ENCODE measurements around the gene GDPD3. TPM values are rescaled to one million over a fixed set of nuclear protein-coding genes. Genes with fewer than 3 reads are reported as not detected.

The GDPD3 gene
- total and polyA plus RNA-seq, 2 donors from 2014 or later: 3.6 to 17.7 TPM

DNA sequence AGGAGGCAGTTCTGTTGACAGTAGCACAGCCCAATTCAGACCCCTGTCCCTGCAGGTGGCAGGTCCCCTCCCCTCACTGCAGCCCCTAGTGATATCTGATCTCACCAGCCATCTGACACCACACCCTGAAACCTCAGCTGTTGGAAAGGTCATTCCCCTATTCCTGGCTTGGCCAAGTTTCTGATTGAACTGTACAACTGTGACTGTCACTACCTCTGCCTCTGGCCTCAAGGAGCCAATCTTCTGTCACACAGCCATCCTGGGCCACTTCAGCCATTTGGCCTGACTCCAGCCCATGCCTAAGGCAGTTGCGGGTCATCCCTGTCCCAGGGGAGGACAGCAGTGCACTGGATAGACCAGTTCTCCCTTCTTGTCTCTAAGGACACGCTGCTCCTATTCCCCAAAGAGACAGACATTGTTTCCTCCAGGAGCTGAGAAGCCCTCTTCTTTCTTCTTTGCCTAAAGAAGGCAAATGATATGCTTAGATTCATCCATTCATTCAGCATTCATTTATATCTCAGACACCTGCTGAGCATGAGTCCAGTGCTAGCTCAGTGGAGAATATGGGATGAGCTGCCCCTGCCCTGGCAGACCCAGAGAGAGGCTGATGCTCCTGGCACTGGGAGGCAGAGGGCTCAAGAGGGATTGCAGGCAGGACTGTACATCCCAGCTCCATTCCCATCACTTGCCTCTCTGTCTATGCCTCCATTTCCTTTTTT lies 52.3 kb downstream of the GDPD3 start:
- no peaks in the 10 kb centered on the region for H3K27me3 ChIP-seq (ENCODE audit: control insufficient read depth, insufficient read depth, low read length)
- peak in 2 of 5 donors; percentile 31 to 42 for DNase-seq
- intact Hi-C loops (cut with DNase I): no loop called here
- peaks cover 0 to 13% (median 9%) of the 10 kb centered on the region in 3 donors for H3K4me1 ChIP-seq (ENCODE audit: control insufficient read depth in 2 of 3, insufficient read depth in 2 of 3, low read depth in 1 of 3, low read length in 3 of 3)
- H3K4me3 ChIP-seq (ENCODE audit: low read length in 3 of 3): no peak overlapping the region
- TF ChIP-seq, protein P1, sequence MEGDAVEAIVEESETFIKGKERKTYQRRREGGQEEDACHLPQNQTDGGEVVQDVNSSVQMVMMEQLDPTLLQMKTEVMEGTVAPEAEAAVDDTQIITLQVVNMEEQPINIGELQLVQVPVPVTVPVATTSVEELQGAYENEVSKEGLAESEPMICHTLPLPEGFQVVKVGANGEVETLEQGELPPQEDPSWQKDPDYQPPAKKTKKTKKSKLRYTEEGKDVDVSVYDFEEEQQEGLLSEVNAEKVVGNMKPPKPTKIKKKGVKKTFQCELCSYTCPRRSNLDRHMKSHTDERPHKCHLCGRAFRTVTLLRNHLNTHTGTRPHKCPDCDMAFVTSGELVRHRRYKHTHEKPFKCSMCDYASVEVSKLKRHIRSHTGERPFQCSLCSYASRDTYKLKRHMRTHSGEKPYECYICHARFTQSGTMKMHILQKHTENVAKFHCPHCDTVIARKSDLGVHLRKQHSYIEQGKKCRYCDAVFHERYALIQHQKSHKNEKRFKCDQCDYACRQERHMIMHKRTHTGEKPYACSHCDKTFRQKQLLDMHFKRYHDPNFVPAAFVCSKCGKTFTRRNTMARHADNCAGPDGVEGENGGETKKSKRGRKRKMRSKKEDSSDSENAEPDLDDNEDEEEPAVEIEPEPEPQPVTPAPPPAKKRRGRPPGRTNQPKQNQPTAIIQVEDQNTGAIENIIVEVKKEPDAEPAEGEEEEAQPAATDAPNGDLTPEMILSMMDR (IDR thresholded peaks at IDR 0.05; ENCODE audit: borderline replicate concordance, extremely low read depth, insufficient read depth): no peak
- no peaks in the 10 kb centered on the region for H3K36me3 ChIP-seq (ENCODE audit: control insufficient read depth in 2 of 3, insufficient read depth in 3 of 3, low read length in 3 of 3)
- H3K9me3 ChIP-seq (ENCODE audit: control insufficient read depth in 2 of 3, insufficient read depth in 1 of 3, low read length in 3 of 3): no peaks in the 10 kb centered on the region
- FAIRE-seq: no peak
- H3K9ac ChIP-seq (ENCODE audit: low read length in 3 of 3): no peak overlapping the region
- H3K27ac ChIP-seq (ENCODE audit: low read depth in 2 of 2, low read length in 2 of 2): no peak overlapping the region

DNA sequence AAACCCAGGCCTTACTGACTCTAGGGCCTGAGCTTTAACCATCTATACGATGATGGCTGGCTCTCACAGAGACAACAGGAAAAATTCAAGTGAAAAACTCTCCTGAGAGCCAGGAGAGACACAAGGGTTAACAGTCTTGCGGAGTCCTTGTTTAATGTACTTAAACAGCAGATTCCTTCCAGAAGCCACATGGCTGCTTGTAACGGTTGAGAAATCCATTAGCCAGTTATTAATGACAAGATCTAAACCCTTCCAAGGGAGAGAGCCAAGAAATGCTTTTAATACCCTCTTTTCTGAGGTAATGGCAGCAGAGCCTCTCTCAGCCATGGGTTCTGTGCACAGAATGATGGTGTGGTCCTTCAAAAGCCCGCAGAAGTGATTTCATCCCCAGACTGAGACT lies 53.0 kb downstream of the GDPD3 start:
- no peak for FAIRE-seq
- intact Hi-C loops (cut with DNase I): no loop called here
- TF ChIP-seq, protein P1 (IDR thresholded peaks at IDR 0.05; ENCODE audit: borderline replicate concordance, extremely low read depth, insufficient read depth): no peak
- H3K27ac ChIP-seq (ENCODE audit: low read depth in 2 of 2, low read length in 2 of 2): no peak overlapping the region
- H3K9ac ChIP-seq (ENCODE audit: low read length in 3 of 3): no peak overlapping the region
- no peaks in the 10 kb centered on the region for H3K36me3 ChIP-seq (ENCODE audit: control insufficient read depth in 2 of 3, insufficient read depth in 3 of 3, low read length in 3 of 3)
- no peaks in the 10 kb centered on the region for H3K9me3 ChIP-seq (ENCODE audit: control insufficient read depth in 2 of 3, insufficient read depth in 1 of 3, low read length in 3 of 3)
- H3K4me3 ChIP-seq (ENCODE audit: low read length in 3 of 3): no peak overlapping the region
- no peaks in the 10 kb centered on the region for H3K27me3 ChIP-seq (ENCODE audit: control insufficient read depth, insufficient read depth, low read length)
- no peak for DNase-seq
- H3K4me1 ChIP-seq (ENCODE audit: control insufficient read depth in 2 of 3, insufficient read depth in 2 of 3, low read depth in 1 of 3, low read length in 3 of 3): peaks cover 0 to 13% (median 9%) of the 10 kb centered on the region in 3 donors

DNA sequence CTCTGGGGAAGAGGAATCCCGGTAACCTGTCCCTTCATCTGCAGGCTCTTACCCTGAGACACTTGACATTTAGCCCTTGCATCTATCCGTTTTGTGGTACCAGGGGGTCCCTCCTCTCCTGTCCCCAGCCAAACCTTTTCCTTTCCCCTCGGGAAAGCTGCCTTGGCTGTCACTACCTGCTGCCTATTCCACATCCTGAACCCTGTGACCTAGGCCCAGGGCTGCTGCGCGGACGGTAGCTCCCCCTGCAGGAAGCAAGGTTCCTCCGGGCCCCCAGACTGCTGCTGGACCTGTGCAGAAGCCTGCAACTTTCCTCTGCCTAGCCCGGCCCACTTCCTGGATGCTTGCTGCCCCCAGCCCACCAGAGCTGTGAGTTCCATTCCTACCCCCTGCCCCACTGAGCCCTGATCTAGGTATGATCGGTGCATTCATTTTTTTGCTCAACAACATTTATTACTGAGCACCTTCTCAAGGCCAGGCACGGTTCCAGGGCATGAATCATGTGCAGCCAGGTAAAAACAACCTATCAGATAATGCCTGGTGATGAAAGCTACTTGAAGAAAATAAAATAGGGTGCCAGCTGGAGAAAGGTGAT lies 58.3 kb downstream of the GDPD3 start:
- no peak overlapping the region for H3K4me3 ChIP-seq (ENCODE audit: low read length in 3 of 3)
- H3K4me1 ChIP-seq (ENCODE audit: control insufficient read depth in 2 of 3, insufficient read depth in 2 of 3, low read depth in 1 of 3, low read length in 3 of 3): peaks cover 0 to 8% (median 4%) of the 10 kb centered on the region in 3 donors
- DNase-seq: peak in 2 of 5 donors; percentile 25 to 61
- H3K9ac ChIP-seq (ENCODE audit: low read length in 3 of 3): no peak overlapping the region
- no peaks in the 10 kb centered on the region for H3K9me3 ChIP-seq (ENCODE audit: control insufficient read depth in 2 of 3, insufficient read depth in 1 of 3, low read length in 3 of 3)
- no peak overlapping the region for H3K27ac ChIP-seq (ENCODE audit: low read depth in 2 of 2, low read length in 2 of 2)
- intact Hi-C loops (cut with DNase I): no loop called here
- TF ChIP-seq, protein P1 (IDR thresholded peaks at IDR 0.05; ENCODE audit: borderline replicate concordance, extremely low read depth, insufficient read depth): peak; percentile 6
- no peaks in the 10 kb centered on the region for H3K36me3 ChIP-seq (ENCODE audit: control insufficient read depth in 2 of 3, insufficient read depth in 3 of 3, low read length in 3 of 3)
- H3K27me3 ChIP-seq (ENCODE audit: control insufficient read depth, insufficient read depth, low read length): no peaks in the 10 kb centered on the region
- no peak for FAIRE-seq

Other genes with a start within 250 kb of the GDPD3 start
- 32.4 TPM for gene SEZ6L2, start 214.0 kb downstream of the GDPD3 start, total RNA-seq
- 9.1 TPM for gene SEZ6L2, start 214.0 kb downstream of the GDPD3 start, polyA plus RNA-seq (ENCODE audit: insufficient read depth, low read depth, low replicate concordance)
- gene ASPHD1, start 213.0 kb downstream of the GDPD3 start, total RNA-seq: 8.9 TPM
- 6.1 TPM for gene ASPHD1, start 213.0 kb downstream of the GDPD3 start, polyA plus RNA-seq (ENCODE audit: insufficient read depth, low read depth, low replicate concordance)
- 25.8 TPM for gene KCTD13, start 187.3 kb downstream of the GDPD3 start, total RNA-seq
- gene KCTD13, start 187.3 kb downstream of the GDPD3 start, polyA plus RNA-seq (ENCODE audit: insufficient read depth, low read depth, low replicate concordance): 9.9 TPM
- gene TMEM219, start 151.5 kb downstream of the GDPD3 start, total RNA-seq: 127 TPM
- 288 TPM for gene TMEM219, start 151.5 kb downstream of the GDPD3 start, polyA plus RNA-seq (ENCODE audit: insufficient read depth, low read depth, low replicate concordance)
- gene TAOK2, start 139.7 kb downstream of the GDPD3 start, total RNA-seq: 54.3 TPM
- gene TAOK2, start 139.7 kb downstream of the GDPD3 start, polyA plus RNA-seq (ENCODE audit: insufficient read depth, low read depth, low replicate concordance): 19.6 TPM
- gene HIRIP3, start 117.9 kb downstream of the GDPD3 start, total RNA-seq: 16.0 TPM
- gene HIRIP3, start 117.9 kb downstream of the GDPD3 start, polyA plus RNA-seq (ENCODE audit: insufficient read depth, low read depth, low replicate concordance): 18.7 TPM
- 74.1 TPM for gene INO80E, start 117.3 kb downstream of the GDPD3 start, total RNA-seq
- 52.7 TPM for gene INO80E, start 117.3 kb downstream of the GDPD3 start, polyA plus RNA-seq (ENCODE audit: insufficient read depth, low read depth, low replicate concordance)
- 1.9 TPM for gene DOC2A, start 102.5 kb downstream of the GDPD3 start, total RNA-seq
- gene DOC2A, start 102.5 kb downstream of the GDPD3 start, polyA plus RNA-seq (ENCODE audit: insufficient read depth, low read depth, low replicate concordance): 3.5 TPM
- not detected for gene C16orf92, start 90.3 kb downstream of the GDPD3 start, total RNA-seq
- not detected for gene C16orf92, start 90.3 kb downstream of the GDPD3 start, polyA plus RNA-seq (ENCODE audit: insufficient read depth, low read depth, low replicate concordance)
- gene TLCD3B, start 82.3 kb downstream of the GDPD3 start, total RNA-seq: not detected
- not detected for gene TLCD3B, start 82.3 kb downstream of the GDPD3 start, polyA plus RNA-seq (ENCODE audit: insufficient read depth, low read depth, low replicate concordance)
- gene ALDOA, start 47.8 kb downstream of the GDPD3 start, total RNA-seq: 1,017 TPM
- gene ALDOA, start 47.8 kb downstream of the GDPD3 start, polyA plus RNA-seq (ENCODE audit: insufficient read depth, low read depth, low replicate concordance): 1,506 TPM
- gene PPP4C, start 37.5 kb downstream of the GDPD3 start, total RNA-seq: 78.8 TPM
- 107 TPM for gene PPP4C, start 37.5 kb downstream of the GDPD3 start, polyA plus RNA-seq (ENCODE audit: insufficient read depth, low read depth, low replicate concordance)
- gene TBX6, start 21.6 kb downstream of the GDPD3 start, total RNA-seq: 1.6 TPM
- gene TBX6, start 21.6 kb downstream of the GDPD3 start, polyA plus RNA-seq (ENCODE audit: insufficient read depth, low read depth, low replicate concordance): 0.62 TPM
- gene YPEL3, start 17.3 kb downstream of the GDPD3 start, total RNA-seq: 40.0 TPM
- 107 TPM for gene YPEL3, start 17.3 kb downstream of the GDPD3 start, polyA plus RNA-seq (ENCODE audit: insufficient read depth, low read depth, low replicate concordance)
- 77.7 TPM for gene MAPK3, start 9.7 kb upstream of the GDPD3 start, total RNA-seq
- 90.0 TPM for gene MAPK3, start 9.7 kb upstream of the GDPD3 start, polyA plus RNA-seq (ENCODE audit: insufficient read depth, low read depth, low replicate concordance)
- 69.3 TPM for gene CORO1A, start 70.1 kb upstream of the GDPD3 start, total RNA-seq
- 8.0 TPM for gene CORO1A, start 70.1 kb upstream of the GDPD3 start, polyA plus RNA-seq (ENCODE audit: insufficient read depth, low read depth, low replicate concordance)
- 77.6 TPM for gene BOLA2B, start 80.1 kb upstream of the GDPD3 start, total RNA-seq
- gene BOLA2B, start 80.1 kb upstream of the GDPD3 start, polyA plus RNA-seq (ENCODE audit: insufficient read depth, low read depth, low replicate concordance): 177 TPM
- gene SLX1A, start 80.3 kb upstream of the GDPD3 start, total RNA-seq: 51.3 TPM
- gene SLX1A, start 80.3 kb upstream of the GDPD3 start, polyA plus RNA-seq (ENCODE audit: insufficient read depth, low read depth, low replicate concordance): 35.4 TPM
- 19.8 TPM for gene SULT1A3, start 85.7 kb upstream of the GDPD3 start, total RNA-seq
- gene SULT1A3, start 85.7 kb upstream of the GDPD3 start, polyA plus RNA-seq (ENCODE audit: insufficient read depth, low read depth, low replicate concordance): 31.3 TPM
- gene NPIPB13, start 134.9 kb upstream of the GDPD3 start, total RNA-seq: 20.5 TPM
- 1.2 TPM for gene NPIPB13, start 134.9 kb upstream of the GDPD3 start, polyA plus RNA-seq (ENCODE audit: insufficient read depth, low read depth, low replicate concordance)
- 68.1 TPM for gene CD2BP2, start 241.8 kb upstream of the GDPD3 start, total RNA-seq
- gene CD2BP2, start 241.8 kb upstream of the GDPD3 start, polyA plus RNA-seq (ENCODE audit: insufficient read depth, low read depth, low replicate concordance): 61.8 TPM

Measured in kidney (tissue), 14 donors.